Measurements from ENCODE around the gene CTSF.
"Not testable (repeated sequence)": the region's sequence is repeated elsewhere in the genome, so short reads cannot be mapped to it uniquely, and the experiment has no call there.

Gene CTSF

GRCh38 chr11:66591175-66591574, 22.8 kb upstream of the CTSF start:
- CTCF ChIA-PET, result interaction anchor here (1.1 to 2.7 kb wide), 7 partner anchors 11 to 45 kb away, joined by 3 to 13 read pairs (median 4); partner anchors contain the start of genes ACTN3, CTSF and ZDHHC24

GRCh38 chr11:66589996-66590675, 21.7 kb upstream of the CTSF start:
- DNase-seq (ENCODE audit: extremely low spot score), result no peak
- CTCF ChIA-PET, result interaction anchor here (0.7 to 2.7 kb wide), 8 partner anchors 10 to 204 kb away, joined by 3 to 13 read pairs (median 4); partner anchors contain the start of genes ACTN3 and ZDHHC24
- TF ChIP-seq CTCF (IDR thresholded peaks at IDR 0.05; ENCODE audit: control extremely low read depth, extremely low read depth, low read depth, missing control alignments), result no peak
- POLR2A ChIA-PET, result no interaction called here

More at GRCh38 chr11:66591175-66591574, 22.8 kb upstream of the CTSF start:
- DNase-seq (ENCODE audit: extremely low spot score), result no peak
- TF ChIP-seq CTCF (IDR thresholded peaks at IDR 0.05; ENCODE audit: control extremely low read depth, extremely low read depth, low read depth, missing control alignments), result no peak
- POLR2A ChIA-PET, result no interaction called here

- DNase-seq (ENCODE audit: extremely low spot score); POLR2A ChIA-PET: not testable (repeated sequence)
- CTCF ChIA-PET, result interaction anchor here (0.9 to 2.7 kb wide), 4 partner anchors 9 to 245 kb away, joined by 3 to 13 read pairs (median 4); partner anchors contain the start of gene RBM4B
Measured at GRCh38 chr11:66589315-66589714, 20.9 kb upstream of the CTSF start.

GRCh38 chr11:66586136-66586535, 17.7 kb upstream of the CTSF start:
- POLR2A ChIA-PET, result no interaction called here
- CTCF ChIA-PET, result interaction anchor here (1.0 to 1.8 kb wide), 3 partner anchors 8 to 93 kb away, joined by 3 to 4 read pairs (median 3); no protein-coding TSS in a partner anchor
- no peak for TF ChIP-seq CTCF (IDR thresholded peaks at IDR 0.05; ENCODE audit: control extremely low read depth, extremely low read depth, low read depth, missing control alignments)

GRCh38 chr11:66585447-66585846, 17.0 kb upstream of the CTSF start:
- CTCF ChIA-PET, result interaction anchor here (1.1 to 1.8 kb wide), 3 partner anchors 11 to 93 kb away, joined by 3 to 4 read pairs (median 3); partner anchors contain the start of gene RBM4B
- DNase-seq (ENCODE audit: extremely low spot score); POLR2A ChIA-PET: not testable (repeated sequence)

More at GRCh38 chr11:66586136-66586535, 17.7 kb upstream of the CTSF start:
- DNase-seq (ENCODE audit: extremely low spot score), result no peak

- POLR2A ChIA-PET, result not testable (repeated sequence)
- CTCF ChIA-PET, result interaction anchor here (1.1 kb wide), 1 partner anchor 104 kb away, joined by 3 read pairs; no protein-coding TSS in a partner anchor
Measured at GRCh38 chr11:66582565-66583147, 14.2 kb upstream of the CTSF start.

GRCh38 chr11:66581261-66581660, 12.9 kb upstream of the CTSF start:
- ChIA-PET POLR2A (interaction anchor here (0.5 kb wide), 1 partner anchor 52 kb away, joined by 7 read pairs; no protein-coding TSS in a partner anchor), CTCF (interaction anchor here (1.0 to 5.4 kb wide), 8 partner anchors 11 to 143 kb away, joined by 3 to 103 read pairs (median 4); partner anchors contain the start of genes CCDC87, CCS, CTSF and MRPL11)
- TF ChIP-seq CTCF (IDR thresholded peaks at IDR 0.05; ENCODE audit: control extremely low read depth, extremely low read depth, low read depth, missing control alignments), result no peak
- no peak for DNase-seq (ENCODE audit: extremely low spot score)

More at GRCh38 chr11:66582565-66583147, 14.2 kb upstream of the CTSF start:
- DNase-seq (ENCODE audit: extremely low spot score), result not testable (repeated sequence)

- ChIA-PET CTCF (interaction anchor here (1.0 to 5.4 kb wide), 10 partner anchors 9 to 142 kb away, joined by 3 to 103 read pairs (median 4); partner anchors contain the start of genes CCDC87, CCS, CTSF and MRPL11), POLR2A (no interaction called here)
- DNase-seq (ENCODE audit: extremely low spot score), result no peak
- TF ChIP-seq CTCF (IDR thresholded peaks at IDR 0.05; ENCODE audit: control extremely low read depth, extremely low read depth, low read depth, missing control alignments), result no peak
Measured at GRCh38 chr11:66580803-66581202, 12.4 kb upstream of the CTSF start.

All from GM10248 (cell line).